HG02759 (cell line): ENCODE data around the gene WDR37.
"Not testable (repeated sequence)": the region's sequence is repeated elsewhere in the genome, so short reads cannot be mapped to it uniquely, and the experiment has no call there.

ENCODE experiments used
- ATAC-seq: cut with Tn5 transposase; IDR thresholded peaks from one replicate; pipeline ENCODE4 v1.9.1; 2021; ENCODE audit warnings: mild to moderate bottlenecking, moderate library complexity; ENCODE audit not compliant: unreplicated experiment

WDR37 gene

DNA sequence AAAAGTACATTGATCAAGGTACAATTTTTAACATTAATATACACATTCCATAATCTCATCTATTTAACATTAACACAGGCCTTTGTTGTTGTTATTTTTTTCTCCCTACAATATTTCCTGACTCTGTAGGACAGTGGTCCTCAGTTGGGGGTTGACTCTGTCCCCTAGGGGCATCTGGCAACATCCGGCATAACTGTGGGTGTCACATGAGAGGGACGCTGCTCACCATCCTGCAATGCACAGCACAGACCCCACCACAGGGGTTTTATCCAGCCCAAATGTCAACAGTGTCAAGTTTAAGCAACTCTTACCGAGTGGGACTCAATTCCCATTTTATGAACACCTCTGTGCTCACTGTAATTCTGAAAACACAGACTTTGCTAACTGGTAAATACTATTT is 16.1 kb upstream of the WDR37 start:
- no peak for ATAC-seq

DNA sequence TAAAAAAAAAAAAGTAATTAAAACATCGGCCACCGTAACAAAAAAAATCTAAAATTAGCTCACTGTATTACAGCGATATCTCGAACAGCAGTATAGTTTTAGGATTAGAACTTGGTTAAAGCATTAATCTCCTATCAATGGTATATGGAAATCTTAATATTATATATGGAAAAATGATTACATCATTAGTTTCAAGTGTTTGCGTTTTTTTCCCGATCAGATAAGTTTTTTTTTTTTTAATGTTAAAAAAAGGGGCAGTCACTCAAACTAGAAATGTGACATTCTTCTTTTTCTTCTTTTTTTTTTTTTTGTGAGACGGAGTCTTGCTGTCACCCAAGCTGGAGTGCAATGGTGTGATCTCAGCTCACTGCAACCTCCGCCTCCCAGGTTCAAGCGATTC is 14.7 kb upstream of the WDR37 start:
- no peak for ATAC-seq

DNA sequence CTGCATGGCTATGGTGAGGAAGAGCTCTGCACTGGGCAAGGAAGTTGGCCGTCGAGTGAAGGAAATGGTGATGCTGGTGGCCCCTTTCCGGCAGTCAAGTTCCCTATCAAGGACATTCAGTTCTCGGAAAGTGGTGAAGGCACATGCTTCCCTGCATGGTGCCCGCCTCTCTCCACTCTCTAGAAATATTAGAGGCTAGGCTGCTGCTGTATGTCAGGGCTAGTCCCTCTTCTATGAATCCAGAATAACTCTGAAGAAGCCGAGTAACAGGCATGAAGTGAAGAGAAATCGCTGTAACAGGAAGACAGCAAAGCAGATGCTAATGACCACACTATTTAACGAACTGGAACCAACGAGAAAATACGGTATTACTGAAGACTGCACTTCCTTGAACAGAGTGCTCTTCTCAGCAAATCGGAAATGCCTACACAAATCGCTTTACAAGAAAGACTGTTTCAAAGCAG is 12.6 kb upstream of the WDR37 start:
- ATAC-seq: peak; percentile 58

- no peak for ATAC-seq
These were observed 12.0 kb upstream of the WDR37 start for GRCh38 chr10:1044146-1044545.

DNA sequence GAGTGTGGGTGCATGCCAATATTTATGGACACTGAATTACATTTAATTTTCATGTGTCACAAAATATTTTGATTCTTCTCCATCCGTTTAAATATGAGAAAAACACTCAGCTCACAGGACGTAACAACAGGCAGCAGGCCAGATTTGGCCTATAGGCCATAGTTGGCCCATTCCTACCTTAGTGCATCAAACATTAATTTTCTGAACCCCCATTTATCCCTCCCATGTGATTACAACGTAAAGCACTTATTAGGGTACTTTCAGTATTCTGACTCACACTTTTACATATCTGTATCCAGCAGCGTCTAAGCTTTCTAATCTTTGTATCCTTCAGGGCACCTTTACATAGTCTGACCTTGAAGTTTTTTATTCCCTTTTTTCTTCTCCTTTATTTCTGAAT is 11.2 kb upstream of the WDR37 start:
- no peak for ATAC-seq

- ATAC-seq: no peak
These were observed 10.8 kb upstream of the WDR37 start for GRCh38 chr10:1045415-1045814.

GRCh38 chr10:1047937-1048336 is 8.2 kb upstream of the WDR37 start:
- no peak for ATAC-seq

- no peak for ATAC-seq
These were observed 7.8 kb upstream of the WDR37 start for GRCh38 chr10:1048349-1048731.

DNA sequence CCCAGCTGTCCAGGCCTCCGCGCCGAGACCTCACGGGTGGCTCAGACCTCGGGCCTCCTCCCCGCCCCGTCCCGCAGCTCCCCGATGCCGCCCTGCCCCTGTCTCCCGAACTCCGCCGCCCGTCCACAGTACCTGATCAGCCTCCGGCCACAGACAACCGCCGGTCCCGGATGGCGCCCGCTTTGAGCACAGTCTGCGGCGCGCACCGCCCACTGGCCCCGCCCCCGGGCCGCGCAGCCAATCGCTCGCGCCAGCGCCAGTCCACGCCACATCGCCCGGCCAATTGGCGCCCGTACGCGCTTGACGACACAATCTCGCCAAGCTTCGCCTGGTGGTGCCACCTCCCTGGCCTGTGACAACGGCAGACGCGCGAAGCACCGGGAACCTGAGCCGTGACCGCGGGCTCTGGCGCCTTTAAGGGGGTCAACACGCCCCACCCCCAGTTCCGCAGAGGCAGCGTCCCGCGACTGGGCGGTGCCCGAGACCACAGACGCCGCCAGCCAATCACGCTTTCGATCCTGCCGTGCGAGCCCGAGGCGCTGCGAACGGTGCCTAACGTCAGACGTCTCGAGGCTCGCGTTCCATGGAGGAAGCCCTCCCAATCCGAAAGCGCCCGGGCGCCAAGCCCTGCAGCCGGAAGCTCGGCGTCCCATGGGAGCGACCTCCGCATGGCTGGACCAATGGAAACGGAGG is 7.3 kb upstream of the WDR37 start, which contains the start of gene IDI1:
TSS of gene IDI1 (minus strand) at position 388 of the 693 bp plus-strand sequence. CDS start at position 272, 116 bp downstream.
- peak; percentile 84 for ATAC-seq

DNA sequence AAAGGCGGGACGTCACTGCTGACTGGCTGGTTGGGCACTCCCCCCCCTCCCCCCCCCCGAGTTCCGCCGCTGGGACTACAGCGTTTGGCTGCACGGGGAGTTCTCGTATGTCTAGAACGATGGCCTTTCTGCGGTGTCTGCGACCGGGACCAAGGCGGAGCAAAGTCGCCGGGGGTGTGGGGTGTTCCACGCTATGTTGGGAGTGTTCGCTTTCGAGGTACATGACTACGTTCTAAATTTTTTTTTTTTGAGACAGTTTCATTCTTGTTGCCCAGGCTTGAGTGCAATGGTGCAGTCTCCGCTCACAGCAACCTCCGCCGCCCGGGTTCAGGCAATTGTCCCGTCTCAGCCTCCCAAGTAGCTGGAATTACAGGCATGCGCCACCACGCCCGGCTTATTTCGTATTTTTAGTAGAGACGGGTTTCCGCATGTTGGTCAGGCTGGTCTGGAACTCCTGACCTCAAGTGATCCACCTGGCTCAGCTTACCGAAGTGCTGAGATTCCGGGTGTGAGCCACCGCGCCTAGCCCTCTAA is 6.7 kb upstream of the WDR37 start:
- peak; percentile 1 for ATAC-seq

GRCh38 chr10:1050145-1050544 is 6.0 kb upstream of the WDR37 start:
- ATAC-seq: no peak

DNA sequence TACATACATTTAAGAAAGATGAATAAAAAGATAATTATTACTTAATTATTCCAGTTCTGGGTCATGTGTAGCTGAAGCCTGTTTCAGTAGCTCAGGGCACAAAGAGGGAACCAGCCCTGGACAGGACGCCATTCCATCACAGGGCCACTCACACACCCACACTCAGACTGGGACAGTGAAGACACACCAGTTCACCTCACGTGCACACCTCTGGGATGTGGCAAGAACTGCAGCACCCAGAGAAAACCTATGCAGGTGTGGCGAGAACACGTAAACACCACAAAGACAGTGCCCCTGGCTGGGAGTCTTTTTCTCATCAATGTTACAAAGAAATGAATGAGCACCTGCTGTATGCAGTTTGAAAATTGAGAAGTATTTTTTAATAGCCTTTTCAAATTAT is 5.6 kb upstream of the WDR37 start:
- no peak for ATAC-seq

DNA sequence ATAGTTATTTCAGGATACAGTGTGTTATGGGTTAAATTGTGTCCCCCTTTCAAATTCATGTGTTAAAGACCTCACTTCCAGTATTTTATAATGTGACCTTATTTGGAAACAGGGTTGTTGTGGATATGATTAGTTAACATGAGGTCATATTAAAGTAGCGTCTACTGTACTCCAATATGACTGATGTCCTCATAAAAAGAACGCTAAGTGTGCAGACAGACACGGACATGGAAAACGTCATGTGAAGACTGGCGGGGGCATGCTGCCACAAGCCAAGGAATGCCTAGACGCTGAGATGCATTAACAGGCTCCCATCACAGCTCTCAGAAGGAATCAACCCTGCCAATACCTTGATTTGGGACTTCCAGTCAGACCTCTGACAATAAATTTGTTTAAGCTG is 1.5 kb upstream of the WDR37 start:
- ATAC-seq: no peak

- no peak for ATAC-seq
These were observed 997 bp downstream of the WDR37 start for GRCh38 chr10:1057106-1057657.

DNA sequence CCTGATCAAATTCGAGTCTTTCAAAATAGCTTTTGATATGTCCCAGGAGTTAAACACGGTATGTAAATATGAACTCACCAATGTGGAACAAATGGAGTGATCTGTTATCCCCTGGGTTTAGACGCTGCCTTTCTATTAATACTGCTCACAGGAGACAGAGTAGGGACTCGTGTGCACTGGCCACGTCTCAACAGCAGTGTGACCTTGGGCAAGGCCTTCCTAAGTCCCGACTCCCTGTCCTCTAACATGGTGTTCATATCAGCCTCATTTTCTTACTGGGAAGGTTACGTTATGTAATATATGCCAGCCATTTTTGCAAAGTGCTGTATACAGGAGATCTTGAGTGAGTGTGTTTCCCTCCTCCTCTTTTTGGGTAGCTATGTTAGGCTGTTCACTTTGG is 1.8 kb downstream of the WDR37 start:
- no peak for ATAC-seq

DNA sequence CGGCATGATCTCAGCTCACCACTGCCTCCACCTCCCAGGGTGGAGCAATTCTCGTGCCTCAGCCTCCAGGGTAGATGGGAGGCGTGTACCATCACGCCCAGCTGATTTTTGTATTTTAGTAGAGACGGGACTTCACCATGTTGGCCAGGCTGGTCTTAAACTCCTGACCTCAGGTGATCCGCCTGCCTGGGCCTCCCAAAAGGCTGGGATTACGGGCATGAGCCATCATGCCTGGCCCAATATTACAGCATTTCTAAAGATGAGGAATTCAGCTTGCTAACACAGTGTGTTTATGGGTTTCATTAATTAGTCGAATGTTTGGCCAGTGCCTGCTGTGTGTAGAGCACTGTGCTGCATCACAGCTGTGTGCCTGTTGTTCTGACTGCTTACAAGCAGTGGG is 3.7 kb downstream of the WDR37 start:
- no peak for ATAC-seq

DNA sequence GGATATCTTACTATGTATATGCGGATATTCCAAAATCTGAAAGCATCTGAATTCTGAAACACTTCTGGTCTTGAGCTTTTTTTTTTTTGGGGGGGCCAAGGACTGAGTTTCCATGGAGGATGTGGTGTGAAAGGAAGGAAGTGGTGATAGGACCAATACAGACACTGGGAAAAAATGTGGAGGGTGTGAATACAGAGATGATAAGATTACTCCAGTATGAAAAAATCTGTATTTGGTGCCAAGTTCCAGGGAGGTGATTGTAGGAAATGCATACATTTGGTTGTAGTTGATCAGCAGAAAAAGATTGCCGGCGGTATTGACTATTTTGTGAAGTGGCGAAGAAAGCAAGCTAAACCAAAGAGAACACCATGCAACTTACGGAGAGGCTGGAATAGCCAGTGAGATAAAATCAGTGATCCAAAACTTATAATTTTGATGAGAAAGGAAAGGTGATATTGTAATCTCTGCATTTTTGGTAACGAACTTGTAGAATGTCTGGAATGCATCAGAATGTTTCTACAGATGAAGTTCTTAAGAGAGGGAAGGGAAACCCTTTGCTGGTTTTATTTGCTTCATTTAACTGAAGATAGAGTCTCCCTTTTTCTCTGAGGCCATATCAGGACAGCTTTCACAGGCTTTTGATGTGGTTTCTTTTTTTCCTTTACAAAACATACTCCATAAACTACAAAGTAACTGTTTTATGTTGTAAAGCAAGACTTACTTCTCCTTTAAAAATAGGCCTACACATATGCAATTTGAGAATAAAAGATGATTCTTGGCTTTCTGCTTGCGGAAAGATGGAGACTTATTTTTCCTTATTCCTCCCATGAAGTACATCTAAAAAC is 6.0 kb downstream of the WDR37 start:
- no peak for ATAC-seq

DNA sequence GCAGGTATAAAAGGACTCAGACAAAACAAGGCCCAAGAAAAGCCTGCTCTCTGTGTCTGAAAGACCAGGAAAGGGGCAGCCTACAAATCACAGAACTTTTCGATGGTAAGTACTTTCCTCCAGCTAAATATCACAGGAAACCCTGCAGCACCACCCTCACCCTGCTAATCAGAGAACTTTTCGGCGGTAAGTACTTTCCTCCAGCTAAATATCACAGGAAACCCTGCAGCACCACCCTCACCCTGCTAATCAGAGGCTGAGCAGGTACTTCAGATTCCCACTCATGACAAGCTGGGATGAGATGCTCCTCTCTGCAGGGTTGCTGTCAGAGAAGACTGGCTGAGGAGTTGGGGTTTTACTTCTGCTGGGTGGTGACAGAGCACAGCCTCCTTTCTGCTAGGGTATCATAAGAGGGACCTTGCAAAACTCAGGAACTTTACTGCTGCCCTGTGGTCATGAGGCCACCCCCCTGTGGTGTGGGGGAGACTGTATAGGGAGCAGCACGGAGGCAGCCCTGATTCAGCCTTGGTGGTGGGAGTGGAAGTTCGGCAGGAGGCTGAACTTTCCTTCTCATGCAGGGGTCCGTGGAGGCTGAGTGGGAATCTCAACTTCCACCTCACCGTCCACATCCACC is 7.2 kb downstream of the WDR37 start:
- no peak for ATAC-seq

DNA sequence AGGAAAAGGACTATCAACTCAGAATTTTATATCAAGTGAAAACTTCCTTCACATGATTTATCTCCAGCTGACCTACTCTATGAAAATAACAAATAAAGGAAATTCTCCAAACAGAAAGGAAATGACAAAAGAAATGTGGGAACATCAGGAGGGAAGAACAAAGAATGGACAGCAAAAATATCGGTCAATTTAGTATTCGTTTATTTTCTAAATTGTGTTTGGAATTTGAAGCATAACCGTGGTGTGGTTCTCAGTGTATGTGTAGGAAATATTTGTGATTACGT is 8.7 kb downstream of the WDR37 start:
- ATAC-seq: no peak

DNA sequence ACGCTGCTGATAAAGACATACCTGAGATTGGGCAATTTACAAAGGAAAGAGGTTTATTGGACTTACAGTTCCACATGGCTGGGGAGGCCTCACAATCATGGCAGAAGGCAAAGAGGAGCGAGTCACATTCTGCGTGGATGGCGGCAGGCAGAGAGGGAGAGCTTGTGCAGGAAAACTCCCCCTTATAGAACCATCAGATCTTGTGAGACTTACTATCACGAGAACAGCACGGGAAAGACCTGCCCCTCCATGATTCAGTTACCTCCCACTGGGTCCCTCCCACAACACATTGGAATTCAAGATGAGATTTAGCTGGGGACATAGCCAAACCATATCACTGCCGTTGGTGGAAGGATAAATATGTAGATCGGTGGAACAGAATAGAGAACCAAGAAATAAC is 10.5 kb downstream of the WDR37 start:
- ATAC-seq: not testable (repeated sequence)
